GM19438 (cell line): ENCODE measurements around the gene CCM2.
"Not testable (repeated sequence)": the region's sequence is repeated elsewhere in the genome, so short reads cannot be mapped to it uniquely, and the experiment has no call there.

Source experiments
- ATAC-seq: cut with Tn5 transposase; IDR thresholded peaks from one replicate; pipeline ENCODE4 v1.9.1; 2021; ENCODE audit warnings: low read depth; ENCODE audit not compliant: unreplicated experiment

The CCM2 gene

GRCh38 chr7:44979481-44980392, 20.3 kb upstream of the CCM2 start:
- ATAC-seq, result no peak

- peak; percentile 45 for ATAC-seq
These were observed 19.5 kb upstream of the CCM2 start for GRCh38 chr7:44980393-44981034.

GRCh38 chr7:44981035-44981706, 18.8 kb upstream of the CCM2 start:
- peak; percentile 1 for ATAC-seq

- no peak for ATAC-seq
These were observed 17.5 kb upstream of the CCM2 start for GRCh38 chr7:44982535-44982923.

- ATAC-seq, result no peak
These were observed 17.0 kb upstream of the CCM2 start for GRCh38 chr7:44982970-44983369.

GRCh38 chr7:44983742-44984477, 16.1 kb upstream of the CCM2 start:
- no peak for ATAC-seq

GRCh38 chr7:44984478-44984758, 15.6 kb upstream of the CCM2 start:
- ATAC-seq, result no peak

GRCh38 chr7:44985033-44985695, 14.8 kb upstream of the CCM2 start:
- ATAC-seq, result no peak

GRCh38 chr7:44985900-44986217, 14.1 kb upstream of the CCM2 start:
- ATAC-seq, result no peak

GRCh38 chr7:44986218-44987053, 13.6 kb upstream of the CCM2 start:
- ATAC-seq, result peak; percentile 92

- ATAC-seq, result no peak
These were observed 12.5 kb upstream of the CCM2 start for GRCh38 chr7:44987457-44987856.

GRCh38 chr7:44987996-44988395, 12.0 kb upstream of the CCM2 start:
- ATAC-seq, result no peak

- ATAC-seq, result no peak
These were observed 11.3 kb upstream of the CCM2 start for GRCh38 chr7:44988701-44989100.

- ATAC-seq, result no peak
These were observed 10.9 kb upstream of the CCM2 start for GRCh38 chr7:44989132-44989531.

- ATAC-seq, result no peak
These were observed 9.6 kb upstream of the CCM2 start for GRCh38 chr7:44990109-44991023.

- not testable (repeated sequence) for ATAC-seq
These were observed 7.8 kb upstream of the CCM2 start for GRCh38 chr7:44992004-44992795.

GRCh38 chr7:44994877-44995554, 5.0 kb upstream of the CCM2 start:
- no peak for ATAC-seq
